Diencephalon (tissue), 1 donor: ENCODE results near the gene CTNS. TPM values are rescaled to one million over a fixed set of nuclear protein-coding genes. Genes with fewer than 3 reads are reported as not detected.

Experiments used
- total RNA-seq: library from RNA; depleted of rRNA; stranded (reverse); fragments of >200 nt; gene quantifications from one replicate; pipeline ENCODE4 v1.2.3, GENCODE V29; 2014

The CTNS gene
- total RNA-seq = 13.1 TPM

GRCh38 chr17:3636154-3636907 lies at the start of gene CTNS, which contains the start of gene SHPK:
Gene CTNS, plus strand, starts transcription at chr17:3636760. Its CDS starts 3,447 bp downstream, at chr17:3640207.
Gene SHPK, minus strand, starts transcription at chr17:3636250. Its CDS starts 31 bp downstream, at chr17:3636219.

DNA sequence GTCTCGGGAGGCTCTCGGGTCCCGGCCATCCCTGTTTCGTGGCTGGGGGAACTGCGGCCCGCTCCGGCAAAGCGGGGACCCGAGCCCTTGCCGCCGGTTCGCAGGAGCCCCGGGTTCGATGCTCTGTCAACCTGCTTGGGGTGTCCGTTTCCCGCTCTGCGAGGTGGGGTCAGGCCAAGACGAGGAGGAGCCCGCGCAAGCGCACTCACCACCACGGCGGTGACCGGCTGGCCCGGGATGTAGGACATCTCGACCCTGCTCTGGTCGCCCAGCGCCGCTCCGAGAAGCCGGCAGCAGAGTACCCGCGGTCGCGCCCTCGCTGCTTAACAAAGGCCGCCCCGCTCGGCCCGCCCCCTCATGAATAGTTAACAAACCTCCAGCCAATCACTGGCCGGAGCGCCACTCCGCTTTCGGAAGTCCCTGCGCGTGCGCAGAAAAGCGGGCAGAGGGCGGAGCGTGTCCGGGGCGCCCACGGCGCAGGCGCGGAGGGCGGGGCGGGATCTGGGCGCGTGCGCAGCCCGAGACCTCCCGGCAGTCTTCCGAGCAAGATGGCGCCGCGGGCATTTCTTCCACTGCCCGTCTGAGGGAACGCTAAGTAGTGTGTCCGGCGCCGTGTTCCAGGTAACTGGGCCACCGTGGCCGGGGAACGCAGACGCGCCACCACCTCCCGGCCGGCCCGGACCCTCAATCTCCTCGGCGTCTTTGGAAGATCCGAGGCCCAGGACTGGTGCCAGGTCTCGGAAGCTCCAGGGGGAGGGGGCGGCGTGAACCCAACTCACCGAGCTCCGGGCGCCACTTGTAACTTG lies 31.9 kb downstream of the CTNS start, which contains the start of the genes EMC6 and TAX1BP3:
Gene EMC6 (plus strand): TSS at position 534 of the 806 bp plus-strand sequence. CDS start 335 bp downstream, outside the sequence.
Gene TAX1BP3 (minus strand): TSS at position 300 of the 806 bp plus-strand sequence. CDS start 52 bp downstream, at position 248.

GRCh38 chr17:3695723-3696411 lies 59.3 kb downstream of the CTNS start, which contains the start of gene P2RX5:
Gene P2RX5, minus strand, starts transcription at chr17:3696155. Its CDS starts 150 bp downstream, at chr17:3696005.

Other genes with a start within 250 kb of the CTNS start
- not detected for gene OR1E1, start 238.3 kb upstream of the CTNS start, total RNA-seq
- gene OR3A3, start 225.4 kb upstream of the CTNS start, total RNA-seq = not detected
- gene OR1E2, start 202.9 kb upstream of the CTNS start, total RNA-seq = not detected
- 2.8 TPM for gene SPATA22, start 164.9 kb upstream of the CTNS start, total RNA-seq
- 1.8 TPM for gene ASPA, start 160.8 kb upstream of the CTNS start, total RNA-seq
- gene TRPV3, start 78.9 kb upstream of the CTNS start, total RNA-seq = 2.8 TPM
- gene TRPV1, start 27.3 kb upstream of the CTNS start, total RNA-seq = 7.2 TPM
- gene SHPK, start 510 bp upstream of the CTNS start, total RNA-seq = 13.1 TPM
- 19.8 TPM for gene TAX1BP3, start 31.8 kb downstream of the CTNS start, total RNA-seq
- gene EMC6, start 32.1 kb downstream of the CTNS start, total RNA-seq = 14.8 TPM
- gene P2RX5, start 59.4 kb downstream of the CTNS start, total RNA-seq = 13.4 TPM
- gene HASPIN, start 87.1 kb downstream of the CTNS start, total RNA-seq = 1.4 TPM
- 13.6 TPM for gene ITGAE, start 164.4 kb downstream of the CTNS start, total RNA-seq
- gene NCBP3, start 209.5 kb downstream of the CTNS start, total RNA-seq = 33.0 TPM